Measurements from ENCODE around the gene IAH1.

GRCh38 chr2:9466147-9466683 is 8.1 kb upstream of the IAH1 start:
- no peak for TF ChIP-seq CTCF (IDR thresholded peaks at IDR 0.05)
- no peak for TF ChIP-seq POLR2A (IDR thresholded peaks at IDR 0.05)

Data from body of pancreas (tissue), 4 donors.